Endothelial cell of umbilical vein (primary cell): ENCODE results near the gene SLC38A8. TPM values are rescaled to one million over a fixed set of nuclear protein-coding genes. Genes with fewer than 3 reads are reported as not detected.

Experiments
- BruUV-seq: library from RNA; stranded (reverse); fragments of 400-500 nt; replicated peaks from 2 replicates; lab custom pipeline; 2021; lab: Mats Ljungman, UMichigan
- CTCF ChIA-PET: fragments of 300-600, 350-600 bp; sonication (Branson Sonifier 250); formaldehyde crosslinking; loops from one replicate; lab custom pipeline; 2021; ENCODE audit warnings: antibody characterized with exemption, inconsistent platforms; lab: Charles Lee
- POLR2A ChIA-PET: fragments of 300-600, 350-600 bp; sonication (Branson Sonifier 250); formaldehyde crosslinking; loops from one replicate; lab custom pipeline; 2021; ENCODE audit warnings: antibody characterized with exemption, inconsistent platforms; lab: Charles Lee
- DNase-seq: peaks from one replicate; pipeline ENCODE4 v3.0.0-alpha.2; 2011; ENCODE audit warnings: low read depth, low spot score
- FAIRE-seq: peaks from 2 replicates; lab custom pipeline; 2011; peaks lifted over from hg19 to GRCh38; lab: Jason Lieb, UNC
- H2AFZ ChIP-seq: 2 replicates; pipeline ENCODE4 v1.6.0; 2012; ENCODE audit warnings: low read depth, low read length, control low read depth, inconsistent platforms
- H3K27ac ChIP-seq: 2 replicates; pipeline ENCODE4 v1.5.1; 2011; ENCODE audit warnings: low read depth, mild to moderate bottlenecking, control low read depth, low read length, moderate library complexity; ENCODE audit not compliant: insufficient read depth
- H3K27me3 ChIP-seq, 2 experiments: 2 replicates each; pipeline versions ENCODE4 v1.6.0 to v1.6.1; 2011; ENCODE audit warnings: low read length in 2 of 2, mixed read lengths in 1 of 2; ENCODE audit not compliant: control insufficient read depth in 2 of 2, insufficient read depth in 2 of 2
- H3K36me3 ChIP-seq, 2 experiments: 2 replicates in 1 of 2; 3 replicates in 1 of 2; pipeline ENCODE4 v1.5.1; 2011; ENCODE audit warnings: low read length in 2 of 2, mild to moderate bottlenecking in 1 of 2, moderate library complexity in 1 of 2; ENCODE audit not compliant: control insufficient read depth in 2 of 2, insufficient read depth in 2 of 2; ENCODE audit errors: extremely low read depth in 1 of 2
- H3K4me1 ChIP-seq: 3 replicates; pipeline ENCODE4 v1.5.1; 2011; ENCODE audit warnings: mild to moderate bottlenecking, low read length; ENCODE audit not compliant: control insufficient read depth, insufficient read depth; ENCODE audit errors: extremely low read depth
- H3K4me2 ChIP-seq: 2 replicates; pipeline ENCODE4 v1.6.1; 2011; ENCODE audit warnings: low read length, control low read depth, mixed read lengths; ENCODE audit not compliant: insufficient read depth
- H3K4me3 ChIP-seq, 3 experiments: fragments of 200-600 bp in 1 of 3; sonication (generic), shearing (Covaris generic) in 1 of 3; replicated peaks in 1 of 3; 2 replicates each; pipeline ENCODE4 v1.5.1; 2011 to 2016; ENCODE audit warnings: control low read depth in 3 of 3, low read length in 3 of 3, mild to moderate bottlenecking in 2 of 3, inconsistent platforms in 1 of 3, low read depth in 1 of 3, moderate library complexity in 1 of 3; ENCODE audit not compliant: insufficient read depth in 1 of 3
- H3K79me2 ChIP-seq: 2 replicates; pipeline ENCODE4 v1.6.0; 2012; ENCODE audit warnings: low read length, inconsistent platforms; ENCODE audit not compliant: control insufficient read depth, insufficient read depth
- H3K9ac ChIP-seq: replicated peaks from 2 replicates; pipeline ENCODE3; 2011; ENCODE audit warnings: low read length, control low read depth; ENCODE audit not compliant: insufficient read depth; ENCODE audit errors: extremely low read depth
- H3K9me1 ChIP-seq: replicated peaks from 3 replicates; pipeline ENCODE4 v1.6.0; 2011; ENCODE audit warnings: mild to moderate bottlenecking, low read length; ENCODE audit not compliant: control insufficient read depth, insufficient read depth; ENCODE audit errors: extremely low read depth
- H3K9me3 ChIP-seq: replicated peaks from 2 replicates; pipeline ENCODE4 v1.5.1; 2012; ENCODE audit warnings: low read length, inconsistent platforms; ENCODE audit not compliant: control insufficient read depth, insufficient read depth
- H4K20me1 ChIP-seq: replicated peaks from 2 replicates; pipeline ENCODE3; 2011; ENCODE audit warnings: mild to moderate bottlenecking, low read length; ENCODE audit not compliant: control insufficient read depth, insufficient read depth; ENCODE audit errors: extremely low read depth
- CTCF ChIP-seq, 2 donors: IDR thresholded peaks; 1 replicate in 1 of 2; 2 replicates in 1 of 2; pipeline ENCODE4 v1.5.1; 2011; ENCODE audit warnings: low read length in 2 of 2, mild to moderate bottlenecking in 2 of 2, moderate library complexity in 2 of 2, control low read depth in 1 of 2, inconsistent platforms in 1 of 2, low read depth in 1 of 2; ENCODE audit not compliant: insufficient read depth in 1 of 2; ENCODE audit errors: extremely low read depth in 1 of 2
- EZH2 ChIP-seq: IDR thresholded peaks from 2 replicates; pipeline ENCODE4 v1.6.1; 2012; ENCODE audit warnings: borderline replicate concordance, low read depth, mild to moderate bottlenecking, moderate library complexity, low read length, inconsistent platforms; ENCODE audit not compliant: severe bottlenecking
- FOS ChIP-seq: IDR thresholded peaks from 2 replicates; pipeline ENCODE4 v1.6.1; 2011; ENCODE audit warnings: mild to moderate bottlenecking, low read length, moderate library complexity, borderline replicate concordance; ENCODE audit not compliant: insufficient read depth
- GATA2 ChIP-seq: IDR thresholded peaks from 2 replicates; pipeline ENCODE4 v1.7.0; 2011; ENCODE audit warnings: low read depth, mild to moderate bottlenecking, moderate library complexity, mixed read lengths, low read length; ENCODE audit not compliant: insufficient read length, insufficient read depth
- JUN ChIP-seq: IDR thresholded peaks from 2 replicates; pipeline ENCODE4 v1.6.1; 2011; ENCODE audit warnings: borderline replicate concordance, low read depth; ENCODE audit not compliant: insufficient read length, insufficient read depth
- MAX ChIP-seq: IDR thresholded peaks from 2 replicates; pipeline ENCODE4 v1.6.1; 2011; ENCODE audit not compliant: insufficient read depth, insufficient read length
- MYC ChIP-seq: IDR thresholded peaks from one replicate; pipeline ENCODE4 v1.6.1; 2011; ENCODE audit warnings: mild to moderate bottlenecking, low read depth, low read length
- POLR2A ChIP-seq: IDR thresholded peaks from 2 replicates; pipeline ENCODE4 v1.6.1; 2012; ENCODE audit warnings: low read depth, mild to moderate bottlenecking, control low read depth, low read length
- POLR2AphosphoS5 ChIP-seq: IDR thresholded peaks from 2 replicates; pipeline ENCODE4 v1.6.1; 2012; ENCODE audit warnings: low read depth, mild to moderate bottlenecking, control low read depth, low read length, moderate library complexity; ENCODE audit not compliant: insufficient read depth
- dilution Hi-C: fragments of 300-500 bp; cut with MboI; formaldehyde crosslinking; loops from one replicate; pipeline ENCODE4 v1.15.0; 2019; ENCODE audit warnings: low sequenced_read_pairs; ENCODE audit not compliant: extremely low pct_ligation_motif_present
- intact Hi-C: fragments of 100-400 bp; cut with micrococcal nuclease; formaldehyde crosslinking; loops from one replicate; pipeline ENCODE4 v1.10.0; 2022
- polyA plus RNA-seq, 4 experiments: library from polyadenylated mRNA; depleted of rRNA in 3 of 4; stranded (reverse) in 3 of 4; unstranded in 1 of 4; fragments of >200 nt; gene quantifications; 2 replicates each; pipeline versions ENCODE4 v1.2.1 to v1.2.3, GENCODE V29; 2011 to 2012; ENCODE audit warnings: missing spikeins in 1 of 4
- total RNA-seq: library from RNA; stranded (reverse); gene quantifications from 2 replicates; pipeline ENCODE4 v1.2.3, GENCODE V29; 2021

Gene SLC38A8
- total and polyA plus RNA-seq, 2 donors (not counting 3 experiments of a cell fraction or from before 2014, with no cell fraction given) = not detected

GRCh38 chr16:84090211-84090610, 47.6 kb upstream of the SLC38A8 start:
- Histone ChIP-seq H3K4me2 (no peak overlapping the region), H2AFZ (no peak overlapping the region), H3K27me3 (no peaks in the 10 kb centered on the region), H3K36me3 (peaks cover 24 to 50% of the 10 kb centered on the region in 2 experiments), H3K4me3 (no peak overlapping the region), H3K9me3 (no peaks in the 10 kb centered on the region), H4K20me1 (no peaks in the 10 kb centered on the region), H3K9ac (no peak overlapping the region), H3K27ac (no peak overlapping the region), H3K79me2 (no peaks in the 10 kb centered on the region), H3K9me1 (no peaks in the 10 kb centered on the region), H3K4me1 (peaks cover 3% of the 10 kb centered on the region)
- POLR2A ChIA-PET = no interaction called here
- DNase-seq (no peak), FAIRE-seq (no peak)
- dilution Hi-C loops = no loop called here
- CTCF ChIA-PET = no interaction called here
- intact Hi-C loops = no loop called here
- TF ChIP-seq GATA2 (no peak), CTCF (IDR thresholded peaks at IDR 0.05; ENCODE audit: extremely low read depth in 1 of 2, insufficient read depth in 1 of 2, low read depth in 1 of 2, low read length in 2 of 2) (no peak), MYC (no peak), EZH2 (no peak), POLR2AphosphoS5 (no peak), MAX (no peak), JUN (no peak), POLR2A (no peak), FOS (no peak)
- BruUV-seq = no TSS peak
